ENCODE results near the gene MAML2.

MAML2 gene

GRCh38 chr11:95931916-95932315 is 411.1 kb downstream of the MAML2 start:
- DNase-seq = no peak

GRCh38 chr11:95930948-95931347 is 412.0 kb downstream of the MAML2 start:
- DNase-seq = no peak

GRCh38 chr11:95926726-95927125 is 416.3 kb downstream of the MAML2 start:
- no peak for DNase-seq
